ENCODE measurements around the gene RNF222.

The RNF222 gene

DNA sequence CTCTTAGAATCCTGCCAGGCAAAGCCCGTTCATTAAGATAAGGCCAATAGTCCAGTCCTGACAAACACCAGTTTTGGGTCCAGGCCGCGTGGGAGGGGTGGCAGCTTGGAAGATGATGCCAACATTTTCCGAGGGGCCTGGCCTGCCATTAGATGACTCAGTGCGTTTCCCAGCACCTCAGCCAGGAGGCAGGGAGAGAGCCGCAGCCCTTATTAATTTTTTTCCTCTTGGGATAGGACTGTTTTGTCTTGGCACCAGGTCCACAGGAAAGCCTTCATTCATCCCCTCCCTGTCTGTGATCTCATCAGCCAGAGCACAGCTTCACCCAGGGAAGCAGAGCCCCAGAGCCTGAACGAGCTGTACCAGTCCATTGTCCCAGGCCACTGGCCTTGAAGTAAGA, 33.3 kb upstream of the RNF222 start:
- TF ChIP-seq CEBPB (IDR thresholded peaks at IDR 0.05) (no peak), CREB1 (IDR thresholded peaks at IDR 0.05; ENCODE audit: low read depth) (no peak)
- TF ChIP-seq, protein P1, sequence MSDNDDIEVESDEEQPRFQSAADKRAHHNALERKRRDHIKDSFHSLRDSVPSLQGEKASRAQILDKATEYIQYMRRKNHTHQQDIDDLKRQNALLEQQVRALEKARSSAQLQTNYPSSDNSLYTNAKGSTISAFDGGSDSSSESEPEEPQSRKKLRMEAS (IDR thresholded peaks at IDR 0.05) = no peak

DNA sequence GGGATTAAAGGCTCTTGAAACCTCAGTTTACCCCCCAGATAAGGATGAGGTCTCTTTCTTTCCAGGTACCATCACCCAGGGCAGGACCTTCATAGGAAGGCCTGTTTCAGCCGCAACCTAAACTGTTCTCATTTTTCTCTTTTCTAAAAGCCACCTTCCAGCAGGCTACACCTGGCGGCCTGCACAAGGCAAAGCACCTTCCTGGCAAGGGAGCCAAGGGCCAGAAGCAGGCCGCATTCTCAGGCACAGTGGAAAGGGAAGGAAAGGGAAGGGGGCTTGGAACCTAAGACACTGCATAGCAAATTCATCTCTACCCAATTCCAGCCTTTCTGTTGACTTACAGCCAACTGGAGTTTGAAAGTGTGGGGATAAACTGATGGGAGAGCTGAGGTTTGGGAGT, 29.2 kb upstream of the RNF222 start:
- TF ChIP-seq NFIC (IDR thresholded peaks at IDR 0.05) (no peak), TAF1 (IDR thresholded peaks at IDR 0.05; ENCODE audit: low read depth) (no peak), TEAD4 (IDR thresholded peaks at IDR 0.05) (no peak), YY1 (IDR thresholded peaks at IDR 0.05; ENCODE audit: low read depth) (no peak)
- TF ChIP-seq, protein P1 (IDR thresholded peaks at IDR 0.05) = no peak

DNA sequence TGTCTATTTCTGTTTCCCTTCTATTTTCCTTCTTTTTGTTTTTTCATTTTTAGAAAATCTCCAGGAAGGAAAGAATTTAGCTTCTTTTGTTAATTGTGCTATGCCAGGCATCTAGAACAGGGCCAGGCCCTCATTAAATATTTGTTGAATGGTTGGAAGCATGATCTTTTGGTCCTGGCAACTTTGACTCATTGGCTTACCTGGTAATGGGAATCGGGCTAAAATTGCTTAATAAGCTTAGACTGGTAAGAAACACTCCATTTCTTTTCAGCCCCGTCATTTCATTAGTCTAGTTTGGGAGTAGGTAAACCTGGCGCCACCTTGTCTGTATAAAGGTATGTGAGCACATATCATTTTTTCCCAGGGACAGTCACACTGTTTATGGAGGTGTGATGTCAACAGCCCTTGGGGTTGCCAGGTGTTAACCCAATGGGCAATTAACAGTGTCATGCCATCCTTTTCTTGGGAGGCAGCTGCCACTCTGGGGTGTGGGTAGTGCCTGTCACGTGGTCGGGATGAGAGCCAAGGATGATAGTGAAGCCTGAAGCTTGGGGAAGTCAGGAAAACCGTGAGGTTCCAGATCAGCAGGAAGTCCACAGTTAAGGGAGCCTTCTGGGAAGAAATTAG, 28.6 kb upstream of the RNF222 start:
- TF ChIP-seq, protein P1 (IDR thresholded peaks at IDR 0.05) = no peak
- TF ChIP-seq, protein P2, sequence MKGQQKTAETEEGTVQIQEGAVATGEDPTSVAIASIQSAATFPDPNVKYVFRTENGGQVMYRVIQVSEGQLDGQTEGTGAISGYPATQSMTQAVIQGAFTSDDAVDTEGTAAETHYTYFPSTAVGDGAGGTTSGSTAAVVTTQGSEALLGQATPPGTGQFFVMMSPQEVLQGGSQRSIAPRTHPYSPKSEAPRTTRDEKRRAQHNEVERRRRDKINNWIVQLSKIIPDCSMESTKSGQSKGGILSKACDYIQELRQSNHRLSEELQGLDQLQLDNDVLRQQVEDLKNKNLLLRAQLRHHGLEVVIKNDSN (IDR thresholded peaks at IDR 0.05) = no peak
- TF ChIP-seq ZBTB7A (IDR thresholded peaks at IDR 0.05; ENCODE audit: low read depth) (no peak), NFIC (IDR thresholded peaks at IDR 0.05) (no peak), EP300 (IDR thresholded peaks at IDR 0.05; ENCODE audit: borderline replicate concordance) (no peak), TAF1 (IDR thresholded peaks at IDR 0.05; ENCODE audit: low read depth) (no peak), RAD21 (IDR thresholded peaks at IDR 0.05; ENCODE audit: low read depth) (no peak), CREB1 (IDR thresholded peaks at IDR 0.05; ENCODE audit: low read depth) (no peak), TCF12 (IDR thresholded peaks at IDR 0.05; ENCODE audit: low read depth) (no peak), TEAD4 (IDR thresholded peaks at IDR 0.05) (no peak), CEBPB (IDR thresholded peaks at IDR 0.05) (no peak), FOXM1 (IDR thresholded peaks at IDR 0.05; ENCODE audit: borderline replicate concordance, low read depth) (no peak), EGR1 (IDR thresholded peaks at IDR 0.05) (no peak)
- TF ChIP-seq, protein P3, sequence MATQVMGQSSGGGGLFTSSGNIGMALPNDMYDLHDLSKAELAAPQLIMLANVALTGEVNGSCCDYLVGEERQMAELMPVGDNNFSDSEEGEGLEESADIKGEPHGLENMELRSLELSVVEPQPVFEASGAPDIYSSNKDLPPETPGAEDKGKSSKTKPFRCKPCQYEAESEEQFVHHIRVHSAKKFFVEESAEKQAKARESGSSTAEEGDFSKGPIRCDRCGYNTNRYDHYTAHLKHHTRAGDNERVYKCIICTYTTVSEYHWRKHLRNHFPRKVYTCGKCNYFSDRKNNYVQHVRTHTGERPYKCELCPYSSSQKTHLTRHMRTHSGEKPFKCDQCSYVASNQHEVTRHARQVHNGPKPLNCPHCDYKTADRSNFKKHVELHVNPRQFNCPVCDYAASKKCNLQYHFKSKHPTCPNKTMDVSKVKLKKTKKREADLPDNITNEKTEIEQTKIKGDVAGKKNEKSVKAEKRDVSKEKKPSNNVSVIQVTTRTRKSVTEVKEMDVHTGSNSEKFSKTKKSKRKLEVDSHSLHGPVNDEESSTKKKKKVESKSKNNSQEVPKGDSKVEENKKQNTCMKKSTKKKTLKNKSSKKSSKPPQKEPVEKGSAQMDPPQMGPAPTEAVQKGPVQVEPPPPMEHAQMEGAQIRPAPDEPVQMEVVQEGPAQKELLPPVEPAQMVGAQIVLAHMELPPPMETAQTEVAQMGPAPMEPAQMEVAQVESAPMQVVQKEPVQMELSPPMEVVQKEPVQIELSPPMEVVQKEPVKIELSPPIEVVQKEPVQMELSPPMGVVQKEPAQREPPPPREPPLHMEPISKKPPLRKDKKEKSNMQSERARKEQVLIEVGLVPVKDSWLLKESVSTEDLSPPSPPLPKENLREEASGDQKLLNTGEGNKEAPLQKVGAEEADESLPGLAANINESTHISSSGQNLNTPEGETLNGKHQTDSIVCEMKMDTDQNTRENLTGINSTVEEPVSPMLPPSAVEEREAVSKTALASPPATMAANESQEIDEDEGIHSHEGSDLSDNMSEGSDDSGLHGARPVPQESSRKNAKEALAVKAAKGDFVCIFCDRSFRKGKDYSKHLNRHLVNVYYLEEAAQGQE (IDR thresholded peaks at IDR 0.05; ENCODE audit: low read depth) = no peak

DNA sequence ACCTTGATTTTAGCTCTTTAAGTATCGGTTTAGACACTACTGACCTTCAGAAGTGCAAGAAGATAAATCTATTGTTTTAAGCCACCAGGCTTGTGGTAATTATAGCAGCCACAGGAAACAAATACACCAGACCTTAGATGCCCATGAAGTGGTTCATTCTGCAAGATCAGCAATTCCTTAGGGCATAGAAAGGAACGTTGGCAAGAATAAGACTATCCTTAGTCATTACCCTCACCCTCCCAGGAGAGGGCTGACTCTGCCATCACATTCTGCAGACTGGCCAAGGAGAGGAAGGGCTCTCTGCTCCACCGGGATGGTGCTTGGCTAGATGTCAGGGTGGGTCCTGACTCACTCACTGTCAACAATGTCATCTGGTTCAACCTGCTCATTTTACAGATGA, 23.9 kb upstream of the RNF222 start:
- TF ChIP-seq TEAD4 (IDR thresholded peaks at IDR 0.05) (no peak), ZBTB7A (IDR thresholded peaks at IDR 0.05; ENCODE audit: low read depth) (no peak), FOXM1 (IDR thresholded peaks at IDR 0.05; ENCODE audit: borderline replicate concordance, low read depth) (no peak), CEBPB (IDR thresholded peaks at IDR 0.05) (no peak), YY1 (IDR thresholded peaks at IDR 0.05; ENCODE audit: low read depth) (no peak), EP300 (IDR thresholded peaks at IDR 0.05; ENCODE audit: borderline replicate concordance) (no peak), EGR1 (IDR thresholded peaks at IDR 0.05) (no peak), NFIC (IDR thresholded peaks at IDR 0.05) (no peak), CREB1 (IDR thresholded peaks at IDR 0.05; ENCODE audit: low read depth) (no peak), TCF12 (IDR thresholded peaks at IDR 0.05; ENCODE audit: low read depth) (no peak), RAD21 (IDR thresholded peaks at IDR 0.05; ENCODE audit: low read depth) (no peak), TAF1 (IDR thresholded peaks at IDR 0.05; ENCODE audit: low read depth) (no peak)
- TF ChIP-seq, protein P2 (IDR thresholded peaks at IDR 0.05) = no peak
- TF ChIP-seq, protein P3 (IDR thresholded peaks at IDR 0.05; ENCODE audit: low read depth) = no peak
- TF ChIP-seq, protein P1 (IDR thresholded peaks at IDR 0.05) = no peak

DNA sequence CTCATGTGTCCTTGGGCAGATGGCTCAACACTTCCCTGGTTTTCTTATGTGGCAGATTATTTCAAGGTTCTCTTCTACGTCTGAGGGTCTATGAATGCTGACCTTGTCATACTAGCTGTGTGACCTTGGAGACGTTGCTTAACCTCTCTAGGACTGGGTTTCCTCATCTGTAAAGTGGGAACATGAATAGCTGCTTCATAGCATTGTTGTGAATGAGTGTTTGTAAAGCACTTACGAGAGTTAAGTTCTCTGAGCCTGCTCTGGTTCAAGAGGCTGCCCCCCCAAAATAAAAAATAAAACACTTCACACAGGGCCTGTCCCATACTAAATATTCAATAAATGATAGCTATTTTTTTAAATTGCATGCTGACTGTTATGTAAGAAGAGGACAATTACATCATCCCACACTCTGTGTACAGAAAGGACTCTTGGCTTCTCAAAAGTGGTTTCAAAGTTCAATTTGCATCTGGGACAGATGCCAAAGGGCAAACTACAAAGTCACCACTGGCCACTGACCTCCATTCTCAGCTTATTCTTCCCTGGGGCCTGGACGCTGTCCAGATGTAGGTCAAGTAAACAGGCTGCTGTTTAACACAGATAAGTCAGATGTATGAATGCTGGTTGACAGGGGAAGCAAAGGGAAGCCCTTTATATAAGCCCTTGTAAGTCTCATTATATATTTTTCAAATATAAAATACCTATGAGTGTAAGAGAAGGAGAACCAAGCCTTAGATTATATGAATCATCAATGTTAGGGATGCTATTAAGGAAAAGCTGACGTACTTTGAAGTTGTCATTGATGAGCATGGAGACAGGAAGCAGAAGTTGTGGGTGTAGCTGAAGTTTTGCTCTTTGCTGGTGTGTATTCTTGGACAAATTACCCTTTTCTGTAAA, 22.7 kb upstream of the RNF222 start:
- TF ChIP-seq, protein P3 (IDR thresholded peaks at IDR 0.05; ENCODE audit: low read depth) = no peak
- TF ChIP-seq, protein P1 (IDR thresholded peaks at IDR 0.05) = no peak
- TF ChIP-seq TCF12 (IDR thresholded peaks at IDR 0.05; ENCODE audit: low read depth) (no peak), YY1 (IDR thresholded peaks at IDR 0.05; ENCODE audit: low read depth) (no peak), RAD21 (IDR thresholded peaks at IDR 0.05; ENCODE audit: low read depth) (0 out of 2 replicates have a peak, but pooled peaks have one; percentile 3), NFIC (IDR thresholded peaks at IDR 0.05) (peak; percentile 84), TEAD4 (IDR thresholded peaks at IDR 0.05) (no peak), EGR1 (IDR thresholded peaks at IDR 0.05) (no peak), CEBPB (IDR thresholded peaks at IDR 0.05) (peak; percentile 77)
